Tibial artery (tissue), 4 donors: Measurements from ENCODE around the gene NR2F1.

Experiments
- DNase-seq, 2 donors: peaks; one replicate each; pipeline ENCODE4 v3.0.0-alpha.2; 2019
- H3K27ac ChIP-seq, 2 donors: fragments of 200-600 bp; sonication (generic) in 1 of 2; 1 replicate in 1 of 2; 2 replicates in 1 of 2; pipeline ENCODE4 v1.5.1; 2018 to 2019; ENCODE audit warnings: mild to moderate bottlenecking in 1 of 2
- H3K27me3 ChIP-seq, 2 donors: fragments of 200-600 bp; sonication (generic) in 1 of 2; one replicate each; pipeline versions ENCODE4 v1.5.1 to v1.6.0; 2016 to 2019
- H3K36me3 ChIP-seq, 3 donors: fragments of 200-600 bp; sonication (generic) in 2 of 3; one replicate each; pipeline ENCODE4 v1.5.1; 2016 to 2019; ENCODE audit warnings: mild to moderate bottlenecking in 2 of 3
- H3K4me1 ChIP-seq, 4 donors: fragments of 200-600 bp; sonication (generic) in 2 of 4; 1 replicate in 3 of 4; 2 replicates in 1 of 4; pipeline ENCODE4 v1.5.1; 2016 to 2019
- H3K4me3 ChIP-seq, 2 donors: fragments of 200-600 bp; sonication (generic) in 1 of 2; 1 replicate in 1 of 2; 2 replicates in 1 of 2; pipeline ENCODE4 v1.5.1; 2018 to 2019; ENCODE audit warnings: mild to moderate bottlenecking in 2 of 2
- H3K9me3 ChIP-seq, 3 donors: fragments of 200-600 bp; sonication (generic) in 1 of 3; one replicate each; pipeline ENCODE4 v1.5.1; 2016 to 2019
- CTCF ChIP-seq, 2 experiments: fragments of 200-600 bp in 1 of 2; fragments of 450-650 bp in 1 of 2; IDR thresholded peaks; one replicate each; pipeline ENCODE4 v1.5.1; 2017 to 2019; ENCODE audit warnings: antibody characterized with exemption in 2 of 2, mild to moderate bottlenecking in 1 of 2, moderate library complexity in 1 of 2
- intact Hi-C: fragments of 100-400 bp; cut with DNase I; formaldehyde crosslinking; loops from one replicate; pipeline ENCODE4 v1.15.0; 2023; ENCODE audit warnings: low total_unique reads

The NR2F1 gene

GRCh38 chr5:93626801-93627200 lies 43.8 kb downstream of the NR2F1 start:
- Histone ChIP-seq H3K27ac (no peak overlapping the region), H3K4me3 (no peak overlapping the region), H3K4me1 (no peaks in the 10 kb centered on the region), H3K27me3 (no peaks in the 10 kb centered on the region), H3K9me3 (no peaks in the 10 kb centered on the region), H3K36me3 (no peaks in the 10 kb centered on the region)
- no peak for DNase-seq
- TF ChIP-seq CTCF (IDR thresholded peaks at IDR 0.05) = no peak
- intact Hi-C loops = no loop called here

DNA sequence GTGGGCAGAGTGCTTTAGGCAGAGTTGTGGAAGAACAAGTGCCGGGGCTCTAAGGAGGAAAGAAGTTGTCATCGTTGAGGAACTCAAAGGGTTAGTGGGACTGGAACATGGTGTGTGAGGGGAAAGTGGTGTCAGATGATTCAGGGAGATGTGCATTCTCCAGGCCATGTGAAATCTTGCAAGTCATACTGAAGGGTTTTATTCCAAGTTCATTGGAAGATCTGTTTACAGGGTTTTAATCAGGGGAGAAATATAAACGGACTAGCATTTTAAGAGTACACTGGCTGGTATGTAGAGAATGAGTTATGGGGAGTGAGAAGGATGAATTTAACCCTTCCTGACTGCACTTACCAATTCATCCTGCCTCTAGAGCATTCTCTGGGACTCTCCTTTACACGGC lies 49.3 kb downstream of the NR2F1 start:
- Histone ChIP-seq H3K9me3 (no peaks in the 10 kb centered on the region), H3K36me3 (no peaks in the 10 kb centered on the region), H3K27me3 (no peaks in the 10 kb centered on the region), H3K4me3 (no peak overlapping the region), H3K4me1 (no peaks in the 10 kb centered on the region), H3K27ac (no peak overlapping the region)
- no peak for TF ChIP-seq CTCF (IDR thresholded peaks at IDR 0.05)
- intact Hi-C loops = no loop called here
- DNase-seq = no peak

DNA sequence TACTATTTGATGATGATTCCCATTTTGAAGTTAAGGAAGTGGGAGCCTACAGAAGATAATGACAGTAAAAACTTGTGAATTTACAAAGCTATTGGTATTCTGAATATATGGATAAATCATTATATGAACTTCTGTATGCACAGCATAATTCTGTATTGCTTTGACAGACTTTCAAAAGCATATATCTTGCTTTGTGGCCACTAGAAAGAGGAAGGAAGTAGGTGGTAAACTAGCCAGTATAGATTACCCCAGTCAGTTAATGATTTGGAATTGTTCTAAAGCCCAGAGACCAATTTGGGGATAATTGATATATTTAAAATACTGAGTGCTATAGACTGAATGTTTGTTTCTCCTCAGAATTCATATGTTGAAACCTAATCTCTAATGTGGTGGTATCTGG lies 53.0 kb downstream of the NR2F1 start:
- Histone ChIP-seq H3K27ac (no peak overlapping the region), H3K9me3 (no peaks in the 10 kb centered on the region), H3K4me1 (no peaks in the 10 kb centered on the region), H3K4me3 (no peak overlapping the region), H3K36me3 (no peaks in the 10 kb centered on the region), H3K27me3 (no peaks in the 10 kb centered on the region)
- intact Hi-C loops = loop anchor here (5.0 kb wide), 1 partner anchor 1789 kb away; no protein-coding TSS in a partner anchor
- DNase-seq = no peak
- no peak for TF ChIP-seq CTCF (IDR thresholded peaks at IDR 0.05)

GRCh38 chr5:93636837-93637236 lies 53.8 kb downstream of the NR2F1 start:
- Histone ChIP-seq H3K27ac (no peak overlapping the region), H3K9me3 (no peaks in the 10 kb centered on the region), H3K4me3 (no peak overlapping the region), H3K4me1 (no peaks in the 10 kb centered on the region), H3K27me3 (no peaks in the 10 kb centered on the region), H3K36me3 (no peaks in the 10 kb centered on the region)
- DNase-seq = no peak
- TF ChIP-seq CTCF (IDR thresholded peaks at IDR 0.05) = no peak
- intact Hi-C loops = loop anchor here (5.0 kb wide), 1 partner anchor 1790 kb away; no protein-coding TSS in a partner anchor

DNA sequence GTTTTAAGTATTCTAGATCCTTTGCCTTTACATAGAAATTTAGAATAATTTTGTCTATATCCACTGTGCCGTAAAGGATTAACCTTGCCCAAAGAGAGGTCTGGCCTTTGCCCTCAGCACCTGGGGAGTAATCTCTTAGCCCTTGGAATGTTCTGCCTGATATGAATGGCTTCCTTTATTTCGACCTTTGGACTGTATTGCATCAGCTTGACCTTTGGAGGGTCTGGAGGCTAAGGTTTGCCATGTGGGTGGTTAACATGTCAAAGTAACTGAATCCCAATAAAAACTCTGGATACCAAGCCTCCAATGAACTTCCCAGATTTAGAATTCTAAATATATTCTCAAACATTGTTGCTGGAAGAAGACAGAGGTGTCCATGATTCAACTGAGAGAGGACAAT lies 54.7 kb downstream of the NR2F1 start:
- Histone ChIP-seq H3K27ac (no peak overlapping the region), H3K4me3 (no peak overlapping the region), H3K4me1 (no peaks in the 10 kb centered on the region), H3K27me3 (no peaks in the 10 kb centered on the region), H3K9me3 (no peaks in the 10 kb centered on the region), H3K36me3 (no peaks in the 10 kb centered on the region)
- no peak for TF ChIP-seq CTCF (IDR thresholded peaks at IDR 0.05)
- intact Hi-C loops = loop anchor here (2.0 to 5.0 kb wide), 2 partner anchors 31 to 1790 kb away; no protein-coding TSS in a partner anchor
- no peak for DNase-seq

- intact Hi-C loops = no loop called here
- Histone ChIP-seq H3K27ac (no peak overlapping the region), H3K27me3 (no peaks in the 10 kb centered on the region), H3K36me3 (no peaks in the 10 kb centered on the region), H3K9me3 (no peaks in the 10 kb centered on the region), H3K4me1 (no peaks in the 10 kb centered on the region), H3K4me3 (no peak overlapping the region)
- DNase-seq = no peak
- TF ChIP-seq CTCF (IDR thresholded peaks at IDR 0.05) = no peak
These were observed 59.5 kb downstream of the NR2F1 start for GRCh38 chr5:93642526-93642925.
